MM.1S (cell line): ENCODE data around the gene PPP4R4.

Source experiments
- CTCF ChIP-seq: fragments of 300-600 bp; sonication (generic); IDR thresholded peaks from 2 replicates; pipeline ENCODE4 v1.5.1; 2016; ENCODE audit warnings: antibody characterized with exemption, low read length, mixed read lengths
- EZH2 ChIP-seq: fragments of 300-600 bp; sonication (generic); optimal IDR thresholded peaks from 2 replicates; pipeline ENCODE3; 2017; ENCODE audit warnings: low read depth, mild to moderate bottlenecking, antibody characterized with exemption, low read length, mixed read lengths
- EZH2phosphoT487 ChIP-seq: fragments of 300-600 bp; sonication (generic); IDR thresholded peaks from 2 replicates; pipeline ENCODE4 v1.6.1; 2018; ENCODE audit warnings: antibody characterized with exemption, low read length

- TF ChIP-seq CTCF (no peak), EZH2 (no peak), EZH2phosphoT487 (no peak)
These were observed 9.3 kb upstream of the PPP4R4 start for GRCh38 chr14:94164685-94165431.
